Neural progenitor cell (in vitro differentiated cells): ENCODE measurements around the gene NELFCD. TPM values are rescaled to one million over a fixed set of nuclear protein-coding genes. Genes with fewer than 3 reads are reported as not detected.

Source experiments
- DNase-seq: peaks from one replicate; pipeline ENCODE4 v3.0.0-alpha.2; 2016; ENCODE audit warnings: low spot score
- H2AFZ ChIP-seq: fragments of 200-600 bp; sonication (generic); replicated peaks from 2 replicates; pipeline ENCODE4 v1.6.1; 2016; ENCODE audit warnings: antibody characterized with exemption
- H3F3A ChIP-seq: fragments of 200-600 bp; sonication (generic); 2 replicates; pipeline ENCODE4 v1.6.1; 2016; ENCODE audit warnings: antibody characterized with exemption, low read depth
- H3K27ac ChIP-seq: fragments of 200-600 bp; sonication (generic); 2 replicates; pipeline ENCODE4 v1.5.1; 2016; ENCODE audit warnings: mild to moderate bottlenecking
- H3K27me3 ChIP-seq: fragments of 200-600 bp; sonication (generic); 2 replicates; pipeline ENCODE4 v1.6.1; 2016; ENCODE audit warnings: mild to moderate bottlenecking, moderate library complexity
- H3K36me3 ChIP-seq: fragments of 200-600 bp; sonication (generic); 2 replicates; pipeline ENCODE4 v1.5.1; 2016
- H3K4me1 ChIP-seq: fragments of 200-600 bp; sonication (generic); 2 replicates; pipeline ENCODE4 v1.6.1; 2016; ENCODE audit warnings: mixed run types
- H3K4me2 ChIP-seq: fragments of 200-600 bp; sonication (generic); 2 replicates; pipeline ENCODE4 v1.6.1; 2016
- H3K4me3 ChIP-seq: fragments of 200-600 bp; sonication (generic); 2 replicates; pipeline ENCODE4 v1.5.1; 2016
- H3K79me2 ChIP-seq: fragments of 200-600 bp; sonication (generic); 2 replicates; pipeline ENCODE4 v1.6.1; 2016; ENCODE audit warnings: low read depth
- H3K9ac ChIP-seq: fragments of 200-600 bp; sonication (generic); 2 replicates; pipeline ENCODE4 v1.6.1; 2016
- H3K9me3 ChIP-seq: fragments of 200-600 bp; sonication (generic); 2 replicates; pipeline ENCODE4 v1.5.1; 2016; ENCODE audit warnings: low read depth
- H4K20me1 ChIP-seq: fragments of 200-600 bp; sonication (generic); 2 replicates; pipeline ENCODE4 v1.6.1; 2016; ENCODE audit warnings: low read depth
- H3K27ac Mint-ChIP-seq: 3 replicates; pipeline ENCODE4 v1.8.0; 2021; ENCODE audit warnings: mixed read lengths
- H3K27me3 Mint-ChIP-seq: 2 replicates; pipeline ENCODE4 v1.8.0; 2022; ENCODE audit warnings: low read depth, mild to moderate bottlenecking, inconsistent platforms, moderate library complexity, mixed read lengths; ENCODE audit not compliant: insufficient read depth
- H3K36me3 Mint-ChIP-seq: 3 replicates; pipeline ENCODE4 v1.8.0; 2021; ENCODE audit warnings: mixed read lengths
- H3K4me1 Mint-ChIP-seq: 3 replicates; pipeline ENCODE4 v1.8.0; 2021; ENCODE audit warnings: mixed read lengths
- H3K4me3 Mint-ChIP-seq: 3 replicates; pipeline ENCODE4 v1.8.0; 2021; ENCODE audit warnings: mild to moderate bottlenecking, moderate library complexity, mixed read lengths
- H3K9me3 Mint-ChIP-seq: 3 replicates; pipeline ENCODE4 v1.8.0; 2020; ENCODE audit warnings: mixed read lengths
- EZH2 ChIP-seq: fragments of 200-600 bp; sonication (generic); IDR thresholded peaks from 2 replicates; pipeline ENCODE4 v1.6.1; 2017; ENCODE audit warnings: antibody characterized with exemption, mild to moderate bottlenecking, moderate library complexity
- EZH2phosphoT487 ChIP-seq: fragments of 200-600 bp; sonication (generic); IDR thresholded peaks from 2 replicates; pipeline ENCODE4 v1.6.1; 2017; ENCODE audit warnings: antibody characterized with exemption
- total RNA-seq: library from RNA; depleted of rRNA; stranded (reverse); fragments of >200 nt; gene quantifications from 2 replicates; pipeline ENCODE4 v1.2.3, GENCODE V29; 2015; ENCODE audit warnings: low replicate concordance
- TF ChIP-seq, protein P1 (sequence below): fragments of 200-600 bp; sonication (generic); IDR thresholded peaks from 2 replicates; pipeline ENCODE4 v1.5.1; 2017; ENCODE audit warnings: antibody characterized with exemption, mild to moderate bottlenecking

NELFCD gene
- total RNA-seq, 1 donor from 2014 or later = 58.9 TPM

DNA sequence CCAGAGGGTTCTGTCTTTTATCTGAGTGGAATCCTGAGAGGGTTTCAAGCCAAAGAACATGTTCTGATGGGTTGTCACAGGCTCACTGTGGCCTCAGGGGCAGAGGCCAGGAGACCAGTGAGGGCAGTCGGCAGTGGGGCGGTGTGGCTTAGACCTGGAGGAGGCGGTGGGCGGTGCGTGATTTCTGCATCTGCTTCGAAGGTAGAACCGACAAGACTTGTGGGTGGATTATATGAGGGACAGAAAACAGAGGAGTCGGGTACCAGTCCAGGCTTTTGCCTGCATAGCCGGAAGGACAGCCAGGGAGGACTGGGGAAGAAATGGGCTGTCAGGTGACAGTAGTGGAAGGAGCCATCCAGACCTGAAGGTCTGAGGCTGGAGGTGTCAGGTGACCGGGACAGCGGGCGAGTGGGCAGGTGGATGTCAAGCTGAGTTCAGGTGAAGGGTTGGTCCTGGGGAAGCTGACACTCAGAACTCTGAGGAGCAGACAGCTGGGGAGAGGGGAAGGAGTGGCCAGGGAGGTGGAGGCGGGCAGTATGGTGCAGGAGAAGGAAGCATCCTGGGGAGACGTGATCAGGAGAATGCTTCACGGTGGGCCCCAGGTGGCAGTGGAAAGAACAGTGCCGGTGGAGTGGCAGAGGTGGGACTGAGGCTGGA, 22.9 kb downstream of the NELFCD start:
- Histone ChIP-seq H3K79me2 (no peaks in the 10 kb centered on the region), H3K9me3 (no peaks in the 10 kb centered on the region), H3K4me2 (no peak overlapping the region), H3K36me3 (no peaks in the 10 kb centered on the region), H2AFZ (no peak overlapping the region), H3K27me3 (peaks cover 11% of the 10 kb centered on the region), H3K27ac (no peak overlapping the region), H3F3A (no peaks in the 10 kb centered on the region), H3K4me3 (no peak overlapping the region), H4K20me1 (peaks cover 6% of the 10 kb centered on the region), H3K4me1 (peaks cover 3% of the 10 kb centered on the region), H3K9ac (no peak overlapping the region)
- Mint-ChIP-seq H3K27ac (peak overlapping the region; percentile 86), H3K4me3 (peak overlapping the region; percentile 67), H3K4me1 (peaks cover 19% of the 10 kb centered on the region), H3K9me3 (no peaks in the 10 kb centered on the region), H3K36me3 (peaks cover 5% of the 10 kb centered on the region), H3K27me3 (peaks cover 9% of the 10 kb centered on the region)
- TF ChIP-seq, protein P1, sequence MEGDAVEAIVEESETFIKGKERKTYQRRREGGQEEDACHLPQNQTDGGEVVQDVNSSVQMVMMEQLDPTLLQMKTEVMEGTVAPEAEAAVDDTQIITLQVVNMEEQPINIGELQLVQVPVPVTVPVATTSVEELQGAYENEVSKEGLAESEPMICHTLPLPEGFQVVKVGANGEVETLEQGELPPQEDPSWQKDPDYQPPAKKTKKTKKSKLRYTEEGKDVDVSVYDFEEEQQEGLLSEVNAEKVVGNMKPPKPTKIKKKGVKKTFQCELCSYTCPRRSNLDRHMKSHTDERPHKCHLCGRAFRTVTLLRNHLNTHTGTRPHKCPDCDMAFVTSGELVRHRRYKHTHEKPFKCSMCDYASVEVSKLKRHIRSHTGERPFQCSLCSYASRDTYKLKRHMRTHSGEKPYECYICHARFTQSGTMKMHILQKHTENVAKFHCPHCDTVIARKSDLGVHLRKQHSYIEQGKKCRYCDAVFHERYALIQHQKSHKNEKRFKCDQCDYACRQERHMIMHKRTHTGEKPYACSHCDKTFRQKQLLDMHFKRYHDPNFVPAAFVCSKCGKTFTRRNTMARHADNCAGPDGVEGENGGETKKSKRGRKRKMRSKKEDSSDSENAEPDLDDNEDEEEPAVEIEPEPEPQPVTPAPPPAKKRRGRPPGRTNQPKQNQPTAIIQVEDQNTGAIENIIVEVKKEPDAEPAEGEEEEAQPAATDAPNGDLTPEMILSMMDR = no peak
- TF ChIP-seq EZH2 (no peak), EZH2phosphoT487 (no peak)
- DNase-seq = no peak

DNA sequence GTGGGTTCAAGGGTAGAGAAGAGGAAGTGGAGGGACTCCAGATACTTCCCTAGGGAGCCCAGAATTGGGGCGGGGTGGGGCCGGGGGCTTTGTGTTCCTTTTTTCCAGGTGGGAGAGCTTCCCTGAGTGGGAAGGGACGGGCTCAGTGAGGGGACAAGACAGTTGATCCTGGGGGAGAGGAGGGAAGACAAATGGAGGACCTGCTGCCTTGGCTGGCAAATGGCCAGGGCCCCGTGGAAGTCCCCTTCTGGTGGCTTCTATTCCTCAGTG, 23.4 kb downstream of the NELFCD start:
- Mint-ChIP-seq H3K27ac (no peak overlapping the region), H3K4me3 (no peak overlapping the region), H3K9me3 (no peaks in the 10 kb centered on the region), H3K36me3 (peaks cover 5% of the 10 kb centered on the region), H3K4me1 (peaks cover 19% of the 10 kb centered on the region), H3K27me3 (peaks cover 9% of the 10 kb centered on the region)
- Histone ChIP-seq H3K4me3 (no peak overlapping the region), H3K4me1 (peaks cover 3% of the 10 kb centered on the region), H3K36me3 (no peaks in the 10 kb centered on the region), H3K9me3 (no peaks in the 10 kb centered on the region), H3K9ac (no peak overlapping the region), H3F3A (no peaks in the 10 kb centered on the region), H4K20me1 (peaks cover 6% of the 10 kb centered on the region), H2AFZ (no peak overlapping the region), H3K27me3 (peaks cover 11% of the 10 kb centered on the region), H3K79me2 (no peaks in the 10 kb centered on the region), H3K27ac (no peak overlapping the region), H3K4me2 (no peak overlapping the region)
- TF ChIP-seq EZH2 (no peak), EZH2phosphoT487 (no peak)
- TF ChIP-seq, protein P1 = no peak
- DNase-seq = no peak

DNA sequence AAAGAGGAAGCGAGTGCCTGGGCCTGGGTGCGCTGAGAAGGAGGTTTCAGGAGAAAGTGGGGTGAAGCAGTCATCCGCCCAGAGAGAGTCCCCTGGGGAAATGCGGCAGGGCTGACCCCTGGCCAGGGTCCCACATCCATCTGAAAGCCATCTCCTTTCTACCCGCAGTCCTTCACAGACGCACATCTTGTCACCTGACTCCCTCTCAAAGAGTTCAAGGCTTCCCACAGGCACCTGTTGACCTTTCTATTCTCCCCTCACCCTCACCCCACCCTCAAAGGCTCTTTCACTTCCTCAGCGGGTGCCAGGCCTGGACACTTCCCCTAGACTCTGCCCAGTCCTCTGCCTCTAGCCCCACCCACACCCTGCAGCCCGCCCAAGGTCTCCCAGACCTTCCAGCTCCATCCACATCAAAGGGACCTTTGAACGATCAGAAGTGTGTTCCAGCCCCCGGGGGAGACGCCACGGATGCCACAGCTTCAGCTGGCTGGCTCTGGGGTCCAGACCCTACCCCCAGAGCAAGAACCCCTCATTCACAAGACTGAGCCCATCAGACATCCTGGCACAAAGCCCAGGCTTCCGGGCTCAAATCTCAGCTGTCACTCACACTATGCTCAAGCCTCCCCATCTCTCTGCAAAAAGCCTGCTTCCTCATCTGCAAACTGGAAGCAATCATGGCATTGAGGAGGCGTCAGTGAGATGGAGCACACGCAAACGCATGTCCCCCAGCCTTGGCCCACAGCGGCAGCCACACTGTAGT, 23.9 kb downstream of the NELFCD start:
- Mint-ChIP-seq H3K4me1 (peaks cover 21% of the 10 kb centered on the region), H3K9me3 (no peaks in the 10 kb centered on the region), H3K27ac (no peak overlapping the region), H3K27me3 (peaks cover 9% of the 10 kb centered on the region), H3K4me3 (no peak overlapping the region), H3K36me3 (peaks cover 5% of the 10 kb centered on the region)
- Histone ChIP-seq H3K79me2 (no peaks in the 10 kb centered on the region), H3F3A (no peaks in the 10 kb centered on the region), H3K9ac (no peak overlapping the region), H3K27me3 (peaks cover 11% of the 10 kb centered on the region), H3K9me3 (no peaks in the 10 kb centered on the region), H2AFZ (no peak overlapping the region), H3K4me2 (no peak overlapping the region), H3K27ac (no peak overlapping the region), H3K36me3 (no peaks in the 10 kb centered on the region), H4K20me1 (peaks cover 6% of the 10 kb centered on the region), H3K4me1 (peaks cover 3% of the 10 kb centered on the region), H3K4me3 (no peak overlapping the region)
- TF ChIP-seq EZH2phosphoT487 (no peak), EZH2 (no peak)
- TF ChIP-seq, protein P1 = no peak
- DNase-seq = no peak
